Measurements from ENCODE around the gene GPBP1. TPM values are rescaled to one million over a fixed set of nuclear protein-coding genes. Genes with fewer than 3 reads are reported as not detected.

The GPBP1 gene
- total RNA-seq, 1 experiment from 2014 or later: 54.4 TPM

GRCh38 chr5:57276353-57276752 is 102.5 kb downstream of the GPBP1 start:
- H3K9me3 ChIP-seq (ENCODE audit: control insufficient read depth, insufficient read depth, low read depth, low read length): no peaks in the 10 kb centered on the region
- DNase-seq (ENCODE audit: low read depth, low spot score) (no peak), ATAC-seq (no peak)
- BruUV-seq (replicated peaks): no TSS peak
- H3K4me3 ChIP-seq (ENCODE audit: low read depth in 2 of 2, low read length in 2 of 2): no peak overlapping the region
- no peak overlapping the region for H3K27ac ChIP-seq (ENCODE audit: low read length)
- intact Hi-C loops (cut with micrococcal nuclease; ENCODE audit: unreplicated experiment) (loop anchor here (5.0 kb wide), 1 partner anchor 369 kb away; the partner anchor contains the start of gene SETD9), in situ Hi-C loops (cut with HindIII; ENCODE audit: low pct_unique_long_range_greater_than_20kb, low sequenced_read_pairs) (no loop called here)
- H3K36me3 ChIP-seq (ENCODE audit: control insufficient read depth, insufficient read depth, low read length): no peaks in the 10 kb centered on the region
- TF ChIP-seq REST (IDR thresholded peaks at IDR 0.05; ENCODE audit: insufficient read depth in 1 of 2, low read depth in 2 of 2, low read length in 1 of 2): no peak
- no peak for TF ChIP-seq SIN3A (IDR thresholded peaks at IDR 0.05; ENCODE audit: borderline replicate concordance, insufficient read depth, low read depth, low read length)
- TF ChIP-seq POLR2AphosphoS5 (IDR thresholded peaks at IDR 0.05; ENCODE audit: low read depth, low read length): no peak
- TF ChIP-seq TCF7L2 (IDR thresholded peaks at IDR 0.05; ENCODE audit: low read depth, low read length): no peak
- no peak for TF ChIP-seq CTCF (IDR thresholded peaks at IDR 0.05)
- H3K27me3 ChIP-seq (ENCODE audit: control insufficient read depth, insufficient read depth, low read length): no peaks in the 10 kb centered on the region
- CTCF ChIA-PET: no interaction called here
- POLR2A ChIA-PET: no interaction called here
- no peaks in the 10 kb centered on the region for H3K4me1 ChIP-seq (ENCODE audit: control insufficient read depth, insufficient read depth, low read length)

GRCh38 chr5:57277085-57277484 is 103.2 kb downstream of the GPBP1 start:
- in situ Hi-C loops (cut with HindIII; ENCODE audit: low pct_unique_long_range_greater_than_20kb, low sequenced_read_pairs): no loop called here
- H3K36me3 ChIP-seq (ENCODE audit: control insufficient read depth, insufficient read depth, low read length): no peaks in the 10 kb centered on the region
- no peaks in the 10 kb centered on the region for H3K4me1 ChIP-seq (ENCODE audit: control insufficient read depth, insufficient read depth, low read length)
- no peak overlapping the region for H3K4me3 ChIP-seq (ENCODE audit: low read depth in 2 of 2, low read length in 2 of 2)
- DNase-seq (ENCODE audit: low read depth, low spot score) (no peak), ATAC-seq (no peak; the same call in 1 of the 2 replicates)
- no peaks in the 10 kb centered on the region for H3K27me3 ChIP-seq (ENCODE audit: control insufficient read depth, insufficient read depth, low read length)
- H3K27ac ChIP-seq (ENCODE audit: low read length): no peak overlapping the region
- POLR2A ChIA-PET: no interaction called here
- BruUV-seq (replicated peaks): no TSS peak
- CTCF ChIA-PET: no interaction called here
- intact Hi-C loops (cut with micrococcal nuclease; ENCODE audit: unreplicated experiment): loop anchor here (5.0 kb wide), 1 partner anchor 370 kb away; the partner anchor contains the start of gene SETD9
- no peaks in the 10 kb centered on the region for H3K9me3 ChIP-seq (ENCODE audit: control insufficient read depth, insufficient read depth, low read depth, low read length)
- TF ChIP-seq SIN3A (IDR thresholded peaks at IDR 0.05; ENCODE audit: borderline replicate concordance, insufficient read depth, low read depth, low read length) (no peak), POLR2AphosphoS5 (IDR thresholded peaks at IDR 0.05; ENCODE audit: low read depth, low read length) (no peak), CTCF (IDR thresholded peaks at IDR 0.05) (peak; percentile 53; the same call in 1 of the 2 replicates), REST (IDR thresholded peaks at IDR 0.05; ENCODE audit: insufficient read depth in 1 of 2, low read depth in 2 of 2, low read length in 1 of 2) (no peak)
